SK-N-SH (cell line): ENCODE results near the gene PYCARD. TPM values are rescaled to one million over a fixed set of nuclear protein-coding genes. Genes with fewer than 3 reads are reported as not detected.

Experiments
- CTCF ChIA-PET: fragments of 300-600, 350-600 bp; formaldehyde crosslinking; extraction: SDS; loops from one replicate; lab custom pipeline; 2021; lab: Yijun Ruan, JAX
- POLR2A ChIA-PET: fragments of 350-600 bp; sonication (Branson Sonifier 250); formaldehyde crosslinking; extraction: SDS; loops from one replicate; lab custom pipeline; 2020; ENCODE audit warnings: antibody characterized with exemption, inconsistent platforms; lab: Yijun Ruan, JAX
- DNase-seq: peaks from one replicate; pipeline ENCODE4 v3.0.0; 2012
- H2AFZ ChIP-seq: fragments of 200-600 bp; sonication (generic); 2 replicates; pipeline ENCODE4 v1.8.1; 2016; ENCODE audit warnings: antibody characterized with exemption, mild to moderate bottlenecking, low read depth
- H3F3A ChIP-seq: fragments of 200-600 bp; sonication (generic); replicated peaks from 2 replicates; pipeline ENCODE3; 2016; ENCODE audit warnings: antibody characterized with exemption, mild to moderate bottlenecking; ENCODE audit not compliant: insufficient read depth
- H3K27ac ChIP-seq, 2 experiments: fragments of 200-500 bp in 1 of 2; fragments of 200-600 bp in 1 of 2; sonication (Bioruptor generic) in 1 of 2; sonication (generic), shearing (Covaris generic) in 1 of 2; 2 replicates each; pipeline versions ENCODE4 v1.5.1 to v1.6.1; 2014 to 2016; ENCODE audit warnings: low read depth in 2 of 2, inconsistent platforms in 1 of 2, low read length in 1 of 2, mild to moderate bottlenecking in 1 of 2, mixed read lengths in 1 of 2
- H3K27me3 ChIP-seq: fragments of 200-600 bp; sonication (generic), shearing (Covaris generic); 2 replicates; pipeline ENCODE4 v1.6.1; 2016; ENCODE audit warnings: mixed run types; ENCODE audit not compliant: insufficient read depth
- H3K36me3 ChIP-seq, 2 experiments: fragments of 200-500 bp in 1 of 2; fragments of 200-600 bp in 1 of 2; sonication (Bioruptor generic) in 1 of 2; sonication (generic) in 1 of 2; replicated peaks in 1 of 2; 2 replicates each; pipeline versions ENCODE3 to v1.5.1; 2014 to 2016; ENCODE audit warnings: low read length in 1 of 2, mild to moderate bottlenecking in 1 of 2; ENCODE audit not compliant: insufficient read depth in 2 of 2, control insufficient read depth in 1 of 2
- H3K4me1 ChIP-seq, 2 experiments: fragments of 200-500 bp in 1 of 2; fragments of 200-600 bp in 1 of 2; sonication (Bioruptor generic) in 1 of 2; sonication (generic), shearing (Covaris generic) in 1 of 2; 2 replicates each; pipeline versions ENCODE4 v1.5.1 to v1.6.1; 2014 to 2016; ENCODE audit warnings: low read depth in 1 of 2, low read length in 1 of 2, mixed run types in 1 of 2; ENCODE audit not compliant: insufficient read depth in 2 of 2, control insufficient read depth in 1 of 2
- H3K4me2 ChIP-seq: fragments of 200-600 bp; sonication (generic), shearing (Covaris generic); 2 replicates; pipeline ENCODE4 v1.6.1; 2017; ENCODE audit warnings: mixed run types
- H3K4me3 ChIP-seq, 2 experiments: fragments of 200-500 bp in 1 of 2; fragments of 200-600 bp in 1 of 2; sonication (Bioruptor generic) in 1 of 2; sonication (generic), shearing (Covaris generic) in 1 of 2; 2 replicates each; pipeline versions ENCODE4 v1.5.1 to v1.8.1; 2014 to 2016; ENCODE audit warnings: low read depth in 2 of 2, inconsistent platforms in 1 of 2, low read length in 1 of 2, mild to moderate bottlenecking in 1 of 2, mixed read lengths in 1 of 2, moderate library complexity in 1 of 2
- H3K79me2 ChIP-seq: fragments of 200-600 bp; sonication (generic); 2 replicates; pipeline ENCODE4 v1.8.1; 2017; ENCODE audit warnings: mild to moderate bottlenecking; ENCODE audit not compliant: insufficient read depth
- H3K9ac ChIP-seq: fragments of 200-600 bp; sonication (generic); 2 replicates; pipeline ENCODE4 v1.6.1; 2017; ENCODE audit warnings: mixed run types
- H3K9me2 ChIP-seq: fragments of 200-600 bp; sonication (generic); 2 replicates; pipeline ENCODE4 v1.6.1; 2017; ENCODE audit warnings: mixed run types
- H3K9me3 ChIP-seq: fragments of 200-600 bp; sonication (generic); 2 replicates; pipeline ENCODE4 v1.6.1; 2017; ENCODE audit warnings: mixed run types, mild to moderate bottlenecking, moderate library complexity
- H4K20me1 ChIP-seq: fragments of 200-600 bp; sonication (generic); 2 replicates; pipeline ENCODE4 v1.6.1; 2017; ENCODE audit warnings: mild to moderate bottlenecking, mixed run types; ENCODE audit not compliant: insufficient read depth
- EP300 ChIP-seq, 2 experiments: IDR thresholded peaks; 2 replicates each; pipeline versions ENCODE4 v1.4.0 to v1.6.1; 2012; ENCODE audit warnings: borderline replicate concordance in 1 of 2, low read depth in 1 of 2, low read length in 1 of 2
- FOSL2 ChIP-seq: IDR thresholded peaks from 2 replicates; pipeline ENCODE4 v1.4.0; 2012; ENCODE audit warnings: low read depth, mild to moderate bottlenecking, moderate library complexity, borderline replicate concordance
- FOXJ3 ChIP-seq: sonication (generic); formaldehyde crosslinking; IDR thresholded peaks from 2 replicates; pipeline ENCODE4 v1.5.1; 2020; ENCODE audit warnings: mild to moderate bottlenecking, missing genetic modification reagents
- MXI1 ChIP-seq: IDR thresholded peaks from 2 replicates; pipeline ENCODE4 v1.6.1; 2012; ENCODE audit warnings: mild to moderate bottlenecking, low read depth, low read length, improper control_type of control experiment
- NFIC ChIP-seq: IDR thresholded peaks from 2 replicates; pipeline ENCODE4 v1.4.0; 2012; ENCODE audit warnings: borderline replicate concordance
- NRF1 ChIP-seq: IDR thresholded peaks from 2 replicates; pipeline ENCODE4 v1.6.1; 2012; ENCODE audit warnings: low read depth, mild to moderate bottlenecking, low read length
- POLR2AphosphoS5 ChIP-seq: IDR thresholded peaks from 2 replicates; pipeline ENCODE4 v1.6.1; 2012; ENCODE audit warnings: low read depth, low read length
- RAD21 ChIP-seq: IDR thresholded peaks from 2 replicates; pipeline ENCODE4 v1.6.1; 2012; ENCODE audit warnings: mild to moderate bottlenecking, low read length
- REST ChIP-seq: IDR thresholded peaks from 2 replicates; pipeline ENCODE4 v1.6.1; 2012; ENCODE audit warnings: mild to moderate bottlenecking, low read depth, low read length, moderate library complexity
- SIN3A ChIP-seq: IDR thresholded peaks from 2 replicates; pipeline ENCODE4 v1.6.1; 2012; ENCODE audit warnings: low read depth, mild to moderate bottlenecking, low read length, moderate library complexity, borderline replicate concordance
- SMC3 ChIP-seq: IDR thresholded peaks from 2 replicates; pipeline ENCODE4 v1.6.1; 2012; ENCODE audit warnings: low read depth, low read length, improper control_type of control experiment
- TAF1 ChIP-seq: IDR thresholded peaks from 2 replicates; pipeline ENCODE4 v1.6.1; 2012; ENCODE audit warnings: low read depth, mild to moderate bottlenecking, low read length, moderate library complexity, borderline replicate concordance
- USF2 ChIP-seq: fragments of 150-350 bp; IDR thresholded peaks from 2 replicates; pipeline ENCODE4 v1.6.1; 2017; ENCODE audit warnings: antibody characterized with exemption, low read length, low read depth, borderline replicate concordance
- WGBS: methylation state at CpG from one replicate; pipeline ENCODE4 v1.1.6; 2017; ENCODE audit warnings: low lambda C conversion rate; 5-methylcytosine and 5-hydroxymethylcytosine counted together
- polyA plus RNA-seq, 3 experiments: library from polyadenylated mRNA; depleted of rRNA; stranded (reverse); fragments of >200 nt; gene quantifications; 2 replicates each; pipeline ENCODE4 v1.2.3, GENCODE V29; 2012
- TF ChIP-seq, protein P1 (sequence below): fragments of 150-350 bp; IDR thresholded peaks from 2 replicates; pipeline ENCODE4 v1.6.1; 2016; ENCODE audit warnings: mild to moderate bottlenecking, low read depth, low read length

The PYCARD gene
- polyA plus RNA-seq, 1 of the 3 experiments (the other 2 are of a cell fraction), result 0.28 TPM

DNA sequence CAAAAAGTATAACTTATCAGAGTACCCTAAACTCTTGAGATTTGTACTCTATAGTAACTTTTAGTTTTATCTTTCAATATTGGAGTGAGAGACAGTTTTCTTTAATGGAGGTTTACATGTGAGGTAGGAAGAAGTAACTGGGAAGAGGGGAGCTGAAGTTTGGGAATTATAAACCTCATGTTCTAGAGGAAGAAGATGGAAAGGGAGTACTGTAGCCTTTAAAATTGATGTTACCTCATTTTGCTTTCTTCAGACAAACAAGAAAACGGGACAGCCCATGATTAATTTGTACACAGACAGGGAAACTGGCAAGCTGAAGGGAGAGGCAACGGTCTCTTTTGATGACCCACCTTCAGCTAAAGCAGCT is 13.2 kb downstream of the PYCARD start (continued):
- TF ChIP-seq, protein P1, sequence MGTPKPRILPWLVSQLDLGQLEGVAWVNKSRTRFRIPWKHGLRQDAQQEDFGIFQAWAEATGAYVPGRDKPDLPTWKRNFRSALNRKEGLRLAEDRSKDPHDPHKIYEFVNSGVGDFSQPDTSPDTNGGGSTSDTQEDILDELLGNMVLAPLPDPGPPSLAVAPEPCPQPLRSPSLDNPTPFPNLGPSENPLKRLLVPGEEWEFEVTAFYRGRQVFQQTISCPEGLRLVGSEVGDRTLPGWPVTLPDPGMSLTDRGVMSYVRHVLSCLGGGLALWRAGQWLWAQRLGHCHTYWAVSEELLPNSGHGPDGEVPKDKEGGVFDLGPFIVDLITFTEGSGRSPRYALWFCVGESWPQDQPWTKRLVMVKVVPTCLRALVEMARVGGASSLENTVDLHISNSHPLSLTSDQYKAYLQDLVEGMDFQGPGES, result no peak
- TF ChIP-seq RAD21 (no peak), FOXJ3 (CRISPR knock-in tag) (no peak), NFIC (no peak), EP300 (IDR thresholded peaks at IDR 0.05; ENCODE audit: borderline replicate concordance in 1 of 2, low read depth in 1 of 2, low read length in 1 of 2) (no peak)

GRCh38 chr16:31188450-31189411 is 13.8 kb downstream of the PYCARD start:
- H3K4me2 ChIP-seq, result no peak overlapping the region
- H2AFZ ChIP-seq, result no peak overlapping the region
- H3F3A ChIP-seq, result peaks cover 72% of the 10 kb centered on the region
- H3K4me1 ChIP-seq, result peaks cover 0 to 1% of the 10 kb centered on the region in 2 experiments; a peak in 1 of 4 replicates
- peaks cover 100% of the 10 kb centered on the region for H4K20me1 ChIP-seq
- no peaks in the 10 kb centered on the region for H3K27me3 ChIP-seq
- CTCF ChIA-PET, result no interaction called here
- POLR2A ChIA-PET, result interaction anchor here (1.5 to 1.8 kb wide), 2 partner anchors 9 to 12 kb away, joined by 4 to 9 read pairs; partner anchors contain the start of gene FUS
- peaks cover 92 to 99% of the 10 kb centered on the region in 2 experiments for H3K36me3 ChIP-seq
- TF ChIP-seq POLR2AphosphoS5 (0 out of 2 replicates have a peak, but pooled peaks have one; percentile 18), SIN3A (no peak)
- H3K9me3 ChIP-seq, result no peaks in the 10 kb centered on the region
- no peak overlapping the region; a peak in 1 of 4 replicates for H3K27ac ChIP-seq
- 94% methylated on average over 3 of the region's 3 CpGs for whole genome bisulfite sequencing
- no peak overlapping the region for H3K9ac ChIP-seq
- no peak overlapping the region for H3K4me3 ChIP-seq
- peaks cover 84% of the 10 kb centered on the region for H3K79me2 ChIP-seq
- DNase-seq, result no peak
- H3K9me2 ChIP-seq, result no peaks in the 10 kb centered on the region

- no peak overlapping the region for H3K27ac ChIP-seq
- no peak overlapping the region for H2AFZ ChIP-seq
- DNase-seq, result no peak
- H3K4me1 ChIP-seq, result peaks cover 7% of the 10 kb centered on the region in 2 experiments; a peak in 2 of 4 replicates
- no peaks in the 10 kb centered on the region for H3K9me3 ChIP-seq
- no peak for TF ChIP-seq TAF1
- TF ChIP-seq NFIC, result no peak
- TF ChIP-seq FOSL2, result no peak
- TF ChIP-seq REST, result no peak
- no peak for TF ChIP-seq MXI1
- no peak for TF ChIP-seq FOXJ3 (CRISPR knock-in tag)
- no peak for TF ChIP-seq SMC3
- TF ChIP-seq, protein P1, result no peak
- TF ChIP-seq EP300 (IDR thresholded peaks at IDR 0.05; ENCODE audit: borderline replicate concordance in 1 of 2, low read depth in 1 of 2, low read length in 1 of 2), result no peak
- TF ChIP-seq USF2, result no peak
- TF ChIP-seq NRF1, result no peak
- H4K20me1 ChIP-seq, result peaks cover 100% of the 10 kb centered on the region
- peaks cover 89% of the 10 kb centered on the region for H3K79me2 ChIP-seq
- H3K27me3 ChIP-seq, result no peaks in the 10 kb centered on the region
- H3K36me3 ChIP-seq, result peaks cover 93 to 99% of the 10 kb centered on the region in 2 experiments
- 94% methylated on average over 8 of the region's 8 CpGs for WGBS
- no peak overlapping the region for H3K9ac ChIP-seq
- H3K4me2 ChIP-seq, result no peak overlapping the region
- ChIA-PET CTCF (interaction anchor here (1.0 kb wide), 1 partner anchor 254 kb away, joined by 3 read pairs; the partner anchor contains the start of gene ZNF843), POLR2A (no interaction called here)
- H3K9me2 ChIP-seq, result no peaks in the 10 kb centered on the region
- peaks cover 63% of the 10 kb centered on the region for H3F3A ChIP-seq
- H3K4me3 ChIP-seq, result no peak overlapping the region
These were observed 14.8 kb downstream of the PYCARD start for GRCh38 chr16:31187808-31188189.
